Activated CD4-positive, alpha-beta T cell treated with anti-CD3 and anti-CD28 coated beads, Interleukin-2, Interleukin-6, amounts not matched to agents 100 ng/mL and 50 ng/mL, durations not matched to agents 16 hours and 8 hours (primary cell): ENCODE results near the gene ARHGAP26.
"Not testable (repeated sequence)": the region's sequence is repeated elsewhere in the genome, so short reads cannot be mapped to it uniquely, and the experiment has no call there.

Experiments used
- DNase-seq: peaks from one replicate; pipeline ENCODE4 v3.0.0-alpha.2; 2020

Gene ARHGAP26

DNA sequence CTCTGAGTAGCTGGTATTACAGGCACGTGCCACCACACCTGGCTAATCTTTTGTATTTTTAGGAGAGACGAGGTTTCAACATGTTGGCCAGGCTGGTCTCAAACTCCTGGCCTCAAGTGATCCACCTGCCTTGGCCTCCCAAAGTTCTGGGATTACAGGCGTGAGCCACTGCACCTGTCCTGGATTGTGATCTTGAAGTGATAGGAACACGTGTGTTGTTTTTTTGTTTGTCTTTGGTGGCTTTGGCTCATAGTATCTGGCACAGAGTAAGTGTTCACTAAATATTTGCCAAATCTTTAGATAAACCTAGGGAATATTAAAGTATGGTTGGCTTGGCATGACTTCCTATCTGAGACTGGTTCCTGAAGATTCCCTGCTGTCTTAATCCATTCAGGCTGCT, 172.7 kb downstream of the ARHGAP26 start:
- DNase-seq, result no peak

- DNase-seq, result no peak
These were observed 174.0 kb downstream of the ARHGAP26 start for GRCh38 chr5:142944140-142944539.

DNA sequence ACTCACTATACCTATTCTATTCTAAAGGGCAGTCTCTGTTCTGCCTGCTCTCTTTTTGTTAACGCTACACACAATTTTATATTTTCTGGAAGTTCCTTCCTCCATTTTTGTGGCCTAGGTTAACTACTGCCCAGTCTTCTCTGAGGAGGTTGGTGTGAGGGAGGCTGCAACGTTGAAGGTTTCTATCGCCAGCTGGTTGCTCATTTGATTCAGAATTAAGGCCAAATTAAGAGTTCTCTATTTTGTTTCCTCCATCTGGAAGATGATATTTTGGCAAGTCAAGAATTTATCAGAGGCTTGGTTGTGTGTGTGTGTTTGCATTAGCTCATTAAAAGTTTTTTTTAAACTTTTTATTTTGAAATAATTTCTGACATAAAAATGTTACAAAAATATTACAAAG, 175.1 kb downstream of the ARHGAP26 start:
- DNase-seq, result no peak

DNA sequence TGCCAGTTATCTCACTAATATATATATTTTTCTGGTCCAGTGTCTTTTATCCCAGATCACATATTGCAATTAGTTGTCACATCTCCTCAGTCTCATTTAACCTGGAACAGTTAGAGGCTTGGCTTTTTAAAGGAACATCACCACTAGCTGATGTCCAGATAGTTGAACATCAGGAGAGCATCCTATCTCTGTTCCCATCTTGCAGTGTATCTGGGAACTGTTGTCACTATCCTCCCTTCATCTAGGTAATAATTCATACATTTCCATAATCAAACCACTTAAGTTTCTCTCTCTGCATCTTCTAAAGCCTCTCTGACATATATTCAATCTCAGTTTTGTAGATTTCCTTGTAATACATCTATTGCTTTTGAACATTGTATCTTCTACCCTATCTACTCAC, 175.7 kb downstream of the ARHGAP26 start:
- DNase-seq, result no peak

DNA sequence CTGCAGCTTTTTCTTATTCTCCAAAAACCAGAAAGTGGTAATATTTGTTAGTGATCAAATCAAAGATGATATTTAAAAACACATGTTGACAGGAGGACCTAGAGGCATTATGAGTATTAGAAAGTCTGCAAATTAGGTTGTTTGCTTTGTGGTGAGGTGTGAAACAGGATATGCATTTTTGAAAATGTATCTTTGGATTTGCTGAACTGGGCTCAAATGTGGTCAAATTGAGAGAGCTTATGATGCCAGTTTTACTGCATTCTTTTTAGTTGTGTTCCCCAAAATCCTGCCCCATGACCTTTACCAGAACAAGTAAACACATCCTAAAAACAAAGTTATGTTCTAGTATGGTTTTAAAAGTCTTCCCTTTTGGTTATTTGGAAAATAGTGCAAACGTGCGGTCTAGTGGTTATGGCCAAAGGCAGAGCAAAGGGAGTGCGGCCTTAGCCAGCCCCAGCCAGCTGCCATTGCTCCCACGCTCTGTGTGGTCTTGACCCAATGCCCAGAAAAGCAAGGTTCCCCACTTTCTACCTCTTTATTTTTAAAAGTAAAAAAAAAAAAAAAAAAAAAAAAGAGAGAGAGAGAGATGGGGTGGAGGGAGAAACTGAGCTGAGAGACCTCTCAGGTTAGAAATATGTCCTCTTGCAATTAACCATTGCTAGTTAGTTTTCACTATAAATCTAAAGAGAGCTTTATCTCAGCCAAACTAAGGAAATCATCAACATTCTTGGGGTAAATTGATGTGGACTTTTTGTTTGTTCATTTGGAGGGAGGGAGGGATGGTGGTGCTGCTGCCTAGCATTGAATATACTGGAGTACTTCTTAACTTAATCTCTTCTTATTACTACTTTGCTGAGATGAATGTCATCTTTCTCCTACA, 176.6 kb downstream of the ARHGAP26 start:
- DNase-seq, result no peak

GRCh38 chr5:142947427-142947709, 177.2 kb downstream of the ARHGAP26 start:
- DNase-seq, result no peak

DNA sequence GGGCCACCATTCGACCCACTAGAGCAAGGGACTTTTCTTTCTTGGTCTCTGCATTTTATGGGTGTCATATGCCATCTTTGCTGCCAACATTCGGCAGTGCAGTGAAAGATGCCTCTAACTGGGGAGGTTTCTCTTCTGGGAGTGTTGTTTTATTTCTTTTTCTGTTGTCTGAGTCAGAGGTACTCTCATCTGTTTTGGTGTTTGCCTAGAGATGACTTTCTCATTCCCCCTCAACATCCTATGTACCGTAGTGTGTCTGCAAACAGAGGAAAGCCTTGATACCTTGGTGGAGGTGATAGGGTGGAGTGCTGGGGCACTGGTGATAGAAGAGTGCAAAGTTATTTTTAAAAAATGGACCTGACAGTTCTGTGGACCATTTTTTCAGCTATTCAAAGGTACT, 182.1 kb downstream of the ARHGAP26 start:
- no peak for DNase-seq

DNA sequence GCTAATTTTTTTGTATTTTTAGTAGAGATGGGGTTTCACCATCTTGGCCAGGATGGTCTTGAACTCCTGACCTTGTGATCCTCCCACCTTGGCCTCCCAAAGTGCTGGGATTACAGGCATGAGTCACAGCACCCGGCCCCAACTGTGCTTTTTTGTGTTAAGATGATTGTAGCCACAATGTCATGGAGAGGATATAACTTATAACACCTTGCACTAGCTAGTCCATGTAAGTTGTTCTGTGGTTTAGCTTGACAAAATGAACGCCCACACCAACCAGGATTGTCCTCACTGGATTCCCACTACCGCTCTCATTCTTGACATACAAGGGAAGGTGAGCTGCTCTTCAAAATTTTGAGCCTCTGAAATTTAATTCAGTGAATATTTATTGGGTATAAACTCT, 182.7 kb downstream of the ARHGAP26 start:
- DNase-seq, result not testable (repeated sequence)

GRCh38 chr5:142954455-142954854, 184.3 kb downstream of the ARHGAP26 start:
- no peak for DNase-seq

- no peak for DNase-seq
These were observed 185.5 kb downstream of the ARHGAP26 start for GRCh38 chr5:142955628-142956027.

DNA sequence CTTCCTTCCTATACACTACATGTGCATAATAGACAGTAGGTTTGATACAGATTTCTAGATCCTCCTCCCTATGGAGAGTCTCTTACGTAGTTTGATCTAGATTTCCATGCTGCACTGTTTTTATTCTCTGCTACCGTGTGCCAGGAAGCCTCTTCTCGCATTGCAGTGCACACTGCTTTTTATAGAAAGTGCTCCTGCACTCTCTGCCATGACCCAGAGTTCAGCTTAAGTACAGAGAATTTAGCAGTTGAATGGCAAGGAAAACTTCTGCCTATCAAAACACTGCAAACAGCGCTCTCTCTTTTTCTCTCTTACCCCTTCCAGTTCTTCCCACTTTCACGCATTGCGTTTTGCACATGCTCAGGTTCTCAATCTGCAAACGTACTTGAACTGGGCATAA, 187.4 kb downstream of the ARHGAP26 start:
- DNase-seq, result no peak

DNA sequence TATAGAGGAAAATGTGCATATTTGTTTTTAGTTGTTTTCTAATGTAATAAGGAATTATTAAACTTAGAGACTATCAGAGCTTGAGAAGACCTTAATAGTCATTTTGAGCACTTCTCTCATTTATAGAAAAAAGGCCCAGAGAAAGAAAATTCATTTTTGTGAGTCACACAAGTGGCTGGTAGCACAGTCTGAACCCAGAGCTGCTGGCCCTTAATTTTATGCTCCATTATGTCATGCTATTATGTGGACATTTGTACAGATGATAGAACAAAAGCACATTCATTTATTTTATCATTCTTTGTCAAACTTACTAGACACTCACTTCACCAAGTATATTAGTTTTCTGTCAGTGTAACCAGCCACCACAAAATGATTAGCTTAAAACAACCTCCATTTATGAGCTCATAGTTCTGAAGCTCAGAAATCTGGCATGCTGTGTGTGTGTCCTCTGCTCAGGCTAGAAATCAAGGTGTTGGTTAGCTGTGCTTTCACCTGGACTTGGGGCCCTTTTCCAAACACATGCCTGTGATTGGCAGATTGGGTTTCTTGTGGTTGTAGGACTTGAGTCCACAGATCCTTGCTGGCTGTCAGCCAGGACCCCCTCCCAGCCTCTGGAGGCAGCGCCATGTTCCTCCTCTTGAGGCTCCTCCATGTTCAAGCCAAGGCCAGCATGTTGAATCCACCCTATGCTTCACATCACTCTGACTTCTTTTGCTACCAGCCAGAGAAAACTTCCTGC, 188.9 kb downstream of the ARHGAP26 start:
- DNase-seq, result no peak

DNA sequence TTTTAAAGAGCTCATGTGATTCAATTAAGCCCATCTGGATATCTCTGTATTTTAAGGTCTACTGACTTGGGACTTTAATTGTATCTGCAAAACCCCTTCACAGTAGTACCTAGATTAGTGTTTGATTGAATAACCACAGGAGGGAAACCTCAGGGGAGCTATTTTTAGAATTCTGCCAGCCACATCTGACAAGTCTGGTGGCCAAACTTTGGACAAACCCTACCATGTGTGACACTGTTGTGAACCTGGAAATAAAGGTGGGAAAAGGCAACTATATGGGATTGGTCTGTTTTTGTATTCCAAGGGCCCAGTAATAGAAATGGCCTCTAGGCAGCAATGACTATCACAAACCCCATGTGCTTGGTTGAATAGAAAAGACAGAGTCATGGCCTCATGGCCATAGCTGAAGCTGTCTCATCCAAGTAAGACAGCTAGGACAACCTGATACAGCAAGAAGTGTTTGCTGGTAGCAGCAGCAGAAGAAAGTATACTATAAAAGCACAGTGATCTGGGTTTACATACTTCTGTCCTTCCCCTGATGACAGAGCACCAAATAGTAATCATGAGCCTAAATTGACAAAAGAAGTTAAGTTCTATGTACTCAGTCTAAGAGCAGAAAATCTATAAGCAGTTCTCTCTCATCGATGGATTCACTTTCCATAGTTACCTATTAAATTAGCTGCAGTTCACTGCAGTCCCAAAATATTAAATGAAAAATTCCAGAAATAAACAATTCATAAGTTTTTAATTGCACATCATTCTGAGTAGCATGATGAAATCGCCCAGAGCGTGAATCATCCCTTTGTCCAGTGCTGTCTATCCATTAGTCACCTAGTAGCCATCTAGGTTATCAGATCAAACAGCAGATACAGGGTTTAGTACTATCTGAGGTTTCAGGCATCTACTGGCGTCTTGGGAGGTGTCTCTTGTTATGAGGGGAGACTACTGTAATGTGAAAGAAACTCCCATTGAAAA, 189.8 kb downstream of the ARHGAP26 start:
- DNase-seq, result no peak

DNA sequence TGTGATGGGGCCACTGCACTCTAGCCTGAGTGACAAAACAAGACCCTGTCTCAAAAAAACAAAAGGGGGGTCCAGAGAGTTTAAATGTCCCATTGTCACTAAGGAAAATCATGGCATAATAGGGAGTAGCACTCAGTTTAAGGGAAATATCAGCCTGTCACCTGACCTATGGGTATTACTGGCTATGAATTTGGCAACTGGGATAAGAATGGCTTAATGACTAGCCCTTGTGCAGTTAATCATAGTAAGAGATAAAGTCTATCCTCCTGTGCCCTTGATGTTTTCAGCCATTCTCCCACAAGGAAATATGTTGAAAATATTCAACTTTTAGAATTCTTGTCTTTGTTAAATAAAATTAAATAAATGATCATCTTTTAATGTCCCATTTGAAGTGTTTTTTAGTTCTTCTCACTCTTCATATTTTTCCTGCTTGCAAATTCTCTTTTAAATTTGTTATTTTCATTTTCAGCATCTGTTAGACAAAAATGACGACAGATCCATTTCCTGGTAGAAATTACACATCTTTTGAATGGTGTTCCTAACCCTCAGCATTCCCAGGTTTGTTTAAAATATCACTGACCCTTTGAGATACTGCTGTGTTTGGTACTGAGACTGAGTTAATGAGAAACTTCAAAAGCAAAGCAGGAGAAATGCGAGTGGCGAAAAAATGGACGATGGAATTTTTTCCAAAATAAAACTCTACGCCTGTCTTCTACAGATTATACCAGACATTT, 191.4 kb downstream of the ARHGAP26 start:
- DNase-seq, result no peak

GRCh38 chr5:142962174-142962533, 192.0 kb downstream of the ARHGAP26 start:
- no peak for DNase-seq

GRCh38 chr5:142965258-142966120, 195.3 kb downstream of the ARHGAP26 start:
- not testable (repeated sequence) for DNase-seq

- no peak for DNase-seq
These were observed 195.9 kb downstream of the ARHGAP26 start for GRCh38 chr5:142966121-142966420.

DNA sequence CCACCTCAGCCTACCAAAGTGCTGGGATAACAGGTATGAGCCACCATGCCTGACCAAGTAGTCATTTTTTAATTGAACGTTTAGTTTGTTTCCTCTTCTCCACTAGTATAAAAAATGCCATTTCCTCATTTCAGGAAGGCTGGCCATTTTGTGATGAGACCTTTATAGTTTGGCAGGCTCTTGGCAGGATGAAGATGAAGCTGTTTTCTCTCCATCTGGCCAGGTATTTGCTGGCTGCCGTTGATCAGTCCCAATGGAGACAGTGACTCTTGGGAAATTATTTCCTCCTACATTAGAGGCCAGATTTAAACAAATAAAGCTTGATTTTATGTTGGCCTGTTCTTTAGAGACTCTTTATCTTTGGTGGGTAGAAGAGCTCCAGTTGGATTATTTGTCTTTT, 199.0 kb downstream of the ARHGAP26 start:
- DNase-seq, result no peak

- DNase-seq, result no peak
These were observed 199.7 kb downstream of the ARHGAP26 start for GRCh38 chr5:142969624-142970439.

- no peak for DNase-seq
These were observed 200.4 kb downstream of the ARHGAP26 start for GRCh38 chr5:142970440-142971030.
